ENCODE measurements around the gene CRYBB3. TPM values are rescaled to one million over a fixed set of nuclear protein-coding genes. Genes with fewer than 3 reads are reported as not detected.

CRYBB3 gene
- polyA plus RNA-seq, 1 donor (not counting 4 experiments of a cell fraction or from before 2014, with no cell fraction given) = not detected

- DNase-seq (ENCODE audit: low read depth, low spot score) = no peak
- FAIRE-seq = no peak
- dilution Hi-C loops (cut with MboI; ENCODE audit: extremely low pct_ligation_motif_present, low sequenced_read_pairs) = no loop called here
These were observed 6.2 kb downstream of the CRYBB3 start for GRCh38 chr22:25205847-25206246.

GRCh38 chr22:25206998-25207397, 7.3 kb downstream of the CRYBB3 start:
- Histone ChIP-seq H3K36me3 (ENCODE audit: control insufficient read depth in 2 of 2, extremely low read depth in 1 of 2, insufficient read depth in 2 of 2, low read length in 2 of 2) (peaks cover 0 to 4% of the 10 kb centered on the region in 2 experiments), H3K4me1 (ENCODE audit: control insufficient read depth, extremely low read depth, insufficient read depth, low read length) (no peaks in the 10 kb centered on the region), H3K79me2 (ENCODE audit: control insufficient read depth, insufficient read depth, low read length) (no peaks in the 10 kb centered on the region), H3K4me3 (ENCODE audit: control insufficient read depth in 2 of 3, extremely low read depth in 1 of 3, insufficient read depth in 2 of 3, low read depth in 1 of 3, low read length in 3 of 3) (no peak overlapping the region), H3K27me3 (ENCODE audit: control insufficient read depth, extremely low read depth, insufficient read depth, low read length) (no peaks in the 10 kb centered on the region), H2AFZ (ENCODE audit: control insufficient read depth, low read length) (no peak overlapping the region), H3K9ac (ENCODE audit: control insufficient read depth, extremely low read depth, insufficient read depth, low read length) (no peak overlapping the region), H3K27ac (ENCODE audit: control insufficient read depth, insufficient read depth, low read length) (no peak overlapping the region), H3K9me3 (ENCODE audit: control insufficient read depth, low read depth, low read length) (no peaks in the 10 kb centered on the region), H3K9me1 (ENCODE audit: control insufficient read depth, extremely low read depth, insufficient read depth, low read length) (no peaks in the 10 kb centered on the region), H4K20me1 (ENCODE audit: control insufficient read depth, extremely low read depth, insufficient read depth, low read length) (peaks cover 1% of the 10 kb centered on the region), H3K4me2 (ENCODE audit: control insufficient read depth, extremely low read depth, insufficient read depth, low read depth, low read length) (no peak overlapping the region)
- FAIRE-seq = no peak
- dilution Hi-C loops (cut with MboI; ENCODE audit: extremely low pct_ligation_motif_present, low sequenced_read_pairs) = no loop called here
- no peak for TF ChIP-seq CTCF (optimal IDR thresholded peaks at IDR 0.05 in 1 of 3, IDR thresholded peaks at IDR 0.05 in 1 of 3, conservative IDR thresholded peaks at IDR 0.05 in 1 of 3; ENCODE audit: extremely low read depth in 1 of 3, insufficient read depth in 2 of 3, low read length in 3 of 3)
- TF ChIP-seq EZH2 (IDR thresholded peaks at IDR 0.05; ENCODE audit: low read length) = no peak
- no peak for DNase-seq (ENCODE audit: low read depth, low spot score)

More at GRCh38 chr22:25205847-25206246, 6.2 kb downstream of the CRYBB3 start:
- H3K9me3 ChIP-seq (ENCODE audit: control insufficient read depth, low read depth, low read length) = no peaks in the 10 kb centered on the region
- TF ChIP-seq EZH2 (IDR thresholded peaks at IDR 0.05; ENCODE audit: low read length) = no peak
- H3K9ac ChIP-seq (ENCODE audit: control insufficient read depth, extremely low read depth, insufficient read depth, low read length) = no peak overlapping the region
- H3K4me1 ChIP-seq (ENCODE audit: control insufficient read depth, extremely low read depth, insufficient read depth, low read length) = no peaks in the 10 kb centered on the region
- no peak overlapping the region for H3K4me2 ChIP-seq (ENCODE audit: control insufficient read depth, extremely low read depth, insufficient read depth, low read depth, low read length)
- H3K79me2 ChIP-seq (ENCODE audit: control insufficient read depth, insufficient read depth, low read length) = no peaks in the 10 kb centered on the region
- H4K20me1 ChIP-seq (ENCODE audit: control insufficient read depth, extremely low read depth, insufficient read depth, low read length) = peaks cover 3% of the 10 kb centered on the region
- no peak overlapping the region for H2AFZ ChIP-seq (ENCODE audit: control insufficient read depth, low read length)
- peaks cover 0 to 4% of the 10 kb centered on the region in 2 experiments for H3K36me3 ChIP-seq (ENCODE audit: control insufficient read depth in 2 of 2, extremely low read depth in 1 of 2, insufficient read depth in 2 of 2, low read length in 2 of 2)
- H3K4me3 ChIP-seq (ENCODE audit: control insufficient read depth in 2 of 3, extremely low read depth in 1 of 3, insufficient read depth in 2 of 3, low read depth in 1 of 3, low read length in 3 of 3) = no peak overlapping the region
- no peaks in the 10 kb centered on the region for H3K27me3 ChIP-seq (ENCODE audit: control insufficient read depth, extremely low read depth, insufficient read depth, low read length)
- no peaks in the 10 kb centered on the region for H3K9me1 ChIP-seq (ENCODE audit: control insufficient read depth, extremely low read depth, insufficient read depth, low read length)
- no peak overlapping the region for H3K27ac ChIP-seq (ENCODE audit: control insufficient read depth, insufficient read depth, low read length)

- FAIRE-seq (no peak), DNase-seq (ENCODE audit: low read depth, low spot score) (no peak)
- H3K4me2 ChIP-seq (ENCODE audit: control insufficient read depth, extremely low read depth, insufficient read depth, low read depth, low read length) = no peak overlapping the region
- no peak overlapping the region for H2AFZ ChIP-seq (ENCODE audit: control insufficient read depth, low read length)
- H3K9ac ChIP-seq (ENCODE audit: control insufficient read depth, extremely low read depth, insufficient read depth, low read length) = no peak overlapping the region
- no peaks in the 10 kb centered on the region for H3K9me3 ChIP-seq (ENCODE audit: control insufficient read depth, low read depth, low read length)
- no peaks in the 10 kb centered on the region for H3K9me1 ChIP-seq (ENCODE audit: control insufficient read depth, extremely low read depth, insufficient read depth, low read length)
- dilution Hi-C loops (cut with MboI; ENCODE audit: extremely low pct_ligation_motif_present, low sequenced_read_pairs) = no loop called here
- H3K27ac ChIP-seq (ENCODE audit: control insufficient read depth, insufficient read depth, low read length) = no peak overlapping the region
- no peaks in the 10 kb centered on the region for H3K27me3 ChIP-seq (ENCODE audit: control insufficient read depth, extremely low read depth, insufficient read depth, low read length)
- no peaks in the 10 kb centered on the region for H3K79me2 ChIP-seq (ENCODE audit: control insufficient read depth, insufficient read depth, low read length)
- peaks cover 0 to 4% of the 10 kb centered on the region in 2 experiments for H3K36me3 ChIP-seq (ENCODE audit: control insufficient read depth in 2 of 2, extremely low read depth in 1 of 2, insufficient read depth in 2 of 2, low read length in 2 of 2)
- no peaks in the 10 kb centered on the region for H3K4me1 ChIP-seq (ENCODE audit: control insufficient read depth, extremely low read depth, insufficient read depth, low read length)
- H3K4me3 ChIP-seq (ENCODE audit: control insufficient read depth in 2 of 3, extremely low read depth in 1 of 3, insufficient read depth in 2 of 3, low read depth in 1 of 3, low read length in 3 of 3) = no peak overlapping the region
- no peaks in the 10 kb centered on the region for H4K20me1 ChIP-seq (ENCODE audit: control insufficient read depth, extremely low read depth, insufficient read depth, low read length)
- TF ChIP-seq CTCF (optimal IDR thresholded peaks at IDR 0.05 in 1 of 3, IDR thresholded peaks at IDR 0.05 in 1 of 3, conservative IDR thresholded peaks at IDR 0.05 in 1 of 3; ENCODE audit: extremely low read depth in 1 of 3, insufficient read depth in 2 of 3, low read length in 3 of 3) = no peak
- TF ChIP-seq EZH2 (IDR thresholded peaks at IDR 0.05; ENCODE audit: low read length) = no peak
These were observed 8.0 kb downstream of the CRYBB3 start for GRCh38 chr22:25207553-25208157.
